ENCODE results near the gene TSPO2.
A peak's percentile ranks its signal among the peaks of the same experiment; 100 is the strongest.

TSPO2 gene

GRCh38 chr6:41053041-41053440 lies 10.8 kb downstream of the TSPO2 start, which contains the start of gene APOBEC2:
Gene APOBEC2, plus strand, starts transcription at chr6:41053202. Its CDS starts 146 bp downstream, at chr6:41053348.
- no peak for DNase-seq

- DNase-seq, result no peak
These were observed 12.2 kb downstream of the TSPO2 start for GRCh38 chr6:41054511-41054910.

- no peak for DNase-seq
These were observed 12.9 kb downstream of the TSPO2 start for GRCh38 chr6:41055149-41055548.

- DNase-seq, result no peak
These were observed 14.7 kb downstream of the TSPO2 start for GRCh38 chr6:41056768-41057490.

GRCh38 chr6:41058783-41059181 lies 16.5 kb downstream of the TSPO2 start:
- DNase-seq, result no peak

- DNase-seq, result no peak
These were observed 17.3 kb downstream of the TSPO2 start for GRCh38 chr6:41059556-41059955.

- no peak for DNase-seq
These were observed 19.0 kb downstream of the TSPO2 start for GRCh38 chr6:41061196-41061726.

GRCh38 chr6:41062056-41062455 lies 19.8 kb downstream of the TSPO2 start:
- no peak for DNase-seq

GRCh38 chr6:41063884-41064285 lies 21.6 kb downstream of the TSPO2 start:
- no peak for DNase-seq

- no peak for DNase-seq
These were observed 22.6 kb downstream of the TSPO2 start for GRCh38 chr6:41064841-41065240.

GRCh38 chr6:41065550-41066026 lies 23.3 kb downstream of the TSPO2 start:
- DNase-seq, result no peak

- DNase-seq, result peak; percentile 56
These were observed 24.6 kb downstream of the TSPO2 start for GRCh38 chr6:41066867-41067304.

GRCh38 chr6:41071501-41071922 lies 29.2 kb downstream of the TSPO2 start:
- DNase-seq, result no peak

GRCh38 chr6:41071923-41072835 lies 29.9 kb downstream of the TSPO2 start, which contains the start of gene OARD1:
Gene OARD1, minus strand, starts transcription at chr6:41072356. Its CDS starts 722 bp downstream, at chr6:41071634.
- DNase-seq, result peak; percentile 99

- DNase-seq, result peak; percentile 99
These were observed 30.6 kb downstream of the TSPO2 start, which contains the start of gene NFYA for GRCh38 chr6:41072836-41073202. Gene NFYA, plus strand, starts transcription at chr6:41072974. Its CDS starts 6,116 bp downstream, at chr6:41079090.

GRCh38 chr6:41073203-41073967 lies 31.1 kb downstream of the TSPO2 start:
- peak; percentile 53 for DNase-seq

GRCh38 chr6:41073968-41074691 lies 31.9 kb downstream of the TSPO2 start:
- DNase-seq, result no peak

GRCh38 chr6:41074692-41075436 lies 32.6 kb downstream of the TSPO2 start:
- DNase-seq, result no peak

- no peak for DNase-seq
These were observed 33.7 kb downstream of the TSPO2 start for GRCh38 chr6:41075651-41076626.

- peak; percentile 68 for DNase-seq
These were observed 35.3 kb downstream of the TSPO2 start for GRCh38 chr6:41077536-41077935.

All from NCI-H1048 (cell line).